OCI-LY7 (cell line): ENCODE measurements around the gene KLHL6. TPM values are rescaled to one million over a fixed set of nuclear protein-coding genes. Genes with fewer than 3 reads are reported as not detected.

Experiments used
- BruUV-seq: library from RNA; stranded (reverse); fragments of 400-500 nt; replicated peaks from 2 replicates; lab custom pipeline; 2021; lab: Mats Ljungman, UMichigan
- CTCF ChIA-PET: fragments of 300-600 bp; sonication (Branson Sonifier 250); formaldehyde crosslinking; loops from one replicate; lab custom pipeline; 2022; ENCODE audit warnings: antibody characterized with exemption; ENCODE audit not compliant: unreplicated experiment; lab: Charles Lee
- POLR2A ChIA-PET: fragments of 300-600 bp; sonication (Branson Sonifier 250); formaldehyde crosslinking; loops from one replicate; lab custom pipeline; 2022; ENCODE audit warnings: antibody characterized with exemption; lab: Charles Lee
- DNase-seq: peaks from one replicate; pipeline ENCODE4 v3.0.0-alpha.2; 2015; ENCODE audit warnings: low spot score
- H2AFZ ChIP-seq: fragments of 200-600 bp; sonication (generic), shearing (Covaris generic); 2 replicates; pipeline ENCODE4 v1.6.1; 2014; ENCODE audit warnings: mild to moderate bottlenecking, antibody characterized with exemption, low read length, moderate library complexity
- H3K27ac ChIP-seq: fragments of 200-600 bp; sonication (generic); 2 replicates; pipeline ENCODE4 v1.5.1; 2014; ENCODE audit warnings: mixed run types, low read depth, mild to moderate bottlenecking, moderate library complexity, low read length, inconsistent platforms; ENCODE audit not compliant: poor library complexity, severe bottlenecking
- H3K36me3 ChIP-seq: fragments of 200-600 bp; sonication (generic); 2 replicates; pipeline ENCODE4 v1.6.1; 2014; ENCODE audit warnings: mild to moderate bottlenecking, antibody characterized with exemption, low read length, moderate library complexity, mixed read lengths; ENCODE audit not compliant: insufficient read depth
- H3K4me1 ChIP-seq: fragments of 200-600 bp; sonication (generic); 2 replicates; pipeline ENCODE4 v1.5.1; 2014; ENCODE audit warnings: mild to moderate bottlenecking, low read length; ENCODE audit not compliant: insufficient read depth, poor library complexity, severe bottlenecking
- H3K4me2 ChIP-seq: fragments of 200-600 bp; sonication (generic); 2 replicates; pipeline ENCODE4 v1.6.1; 2014; ENCODE audit warnings: mild to moderate bottlenecking, low read length
- H3K4me3 ChIP-seq: fragments of 200-600 bp; sonication (generic); 2 replicates; pipeline ENCODE4 v1.5.1; 2014; ENCODE audit warnings: mild to moderate bottlenecking, low read depth, low read length; ENCODE audit not compliant: poor library complexity, severe bottlenecking
- H3K79me2 ChIP-seq: fragments of 200-600 bp; sonication (generic); 2 replicates; pipeline ENCODE4 v1.6.1; 2016; ENCODE audit warnings: low read depth, mild to moderate bottlenecking, low read length, moderate library complexity, mixed read lengths; ENCODE audit not compliant: insufficient read depth
- H3K9me2 ChIP-seq: fragments of 200-600 bp; sonication (generic); 2 replicates; pipeline ENCODE4 v1.6.1; 2016; ENCODE audit warnings: mild to moderate bottlenecking, low read length, mixed read lengths; ENCODE audit not compliant: insufficient read depth
- H3K9me3 ChIP-seq: fragments of 200-600 bp; sonication (generic); 2 replicates; pipeline ENCODE4 v1.6.1; 2014; ENCODE audit warnings: mild to moderate bottlenecking, mixed run types, low read length, mixed read lengths
- H4K20me1 ChIP-seq: fragments of 200-600 bp; sonication (generic); 2 replicates; pipeline ENCODE4 v1.6.1; 2014; ENCODE audit warnings: mild to moderate bottlenecking, antibody characterized with exemption, low read length, moderate library complexity, mixed read lengths; ENCODE audit not compliant: insufficient read depth
- EZH2phosphoT487 ChIP-seq: fragments of 200-600 bp; sonication (generic); IDR thresholded peaks from 2 replicates; pipeline ENCODE4 v1.6.1; 2018; ENCODE audit warnings: low read depth, borderline replicate concordance, mild to moderate bottlenecking, mixed run types, antibody characterized with exemption, low read length, moderate library complexity, mixed read lengths
- intact Hi-C: fragments of 100-400 bp; cut with micrococcal nuclease; formaldehyde crosslinking; loops from one replicate; pipeline ENCODE4 v1.10.0; 2022; ENCODE audit not compliant: unreplicated experiment
- total RNA-seq, 2 experiments: library from RNA; depleted of rRNA in 1 of 2; stranded (reverse); fragments of >200 nt in 1 of 2; shearing (Covaris generic) in 1 of 2; gene quantifications; 2 replicates each; pipeline ENCODE4 v1.2.3, GENCODE V29; 2014 to 2022
- TF ChIP-seq, protein P1 (sequence below): fragments of 200-600 bp; sonication (generic); conservative IDR thresholded peaks from 2 replicates; pipeline ENCODE4 v1.5.1; 2014; ENCODE audit warnings: mild to moderate bottlenecking, antibody characterized with exemption, low read length, moderate library complexity, mixed read lengths

KLHL6 gene
- total RNA-seq, 2 experiments from 2014 or later = 143 to 169 TPM

DNA sequence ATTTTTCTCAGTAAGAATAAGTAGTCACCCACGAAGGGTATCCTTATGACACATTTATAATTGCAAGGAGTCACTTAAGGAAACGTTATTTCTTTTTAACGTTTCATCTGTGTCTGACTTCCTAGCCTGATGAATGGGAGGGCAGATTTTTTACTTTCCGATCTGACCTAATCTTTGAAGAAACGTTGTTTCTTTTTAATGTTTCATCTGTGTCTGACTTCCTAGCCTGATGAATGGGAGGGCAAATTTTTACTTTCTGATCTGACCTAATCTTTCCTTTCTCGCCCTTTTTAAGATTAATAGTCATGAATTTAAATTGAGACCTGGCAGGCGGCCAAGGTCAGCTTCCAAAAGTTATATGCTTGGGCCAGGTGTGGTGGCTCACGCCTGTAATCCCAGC lies 3.0 kb upstream of the KLHL6 start:
- intact Hi-C loops = loop anchor here (10.0 kb wide), 1 partner anchor 326 kb away; the partner anchor contains the start of gene PARL
- POLR2A ChIA-PET = interaction anchor here (3.6 kb wide), 1 partner anchor 20 kb away, joined by 26 read pairs; no protein-coding TSS in a partner anchor

DNA sequence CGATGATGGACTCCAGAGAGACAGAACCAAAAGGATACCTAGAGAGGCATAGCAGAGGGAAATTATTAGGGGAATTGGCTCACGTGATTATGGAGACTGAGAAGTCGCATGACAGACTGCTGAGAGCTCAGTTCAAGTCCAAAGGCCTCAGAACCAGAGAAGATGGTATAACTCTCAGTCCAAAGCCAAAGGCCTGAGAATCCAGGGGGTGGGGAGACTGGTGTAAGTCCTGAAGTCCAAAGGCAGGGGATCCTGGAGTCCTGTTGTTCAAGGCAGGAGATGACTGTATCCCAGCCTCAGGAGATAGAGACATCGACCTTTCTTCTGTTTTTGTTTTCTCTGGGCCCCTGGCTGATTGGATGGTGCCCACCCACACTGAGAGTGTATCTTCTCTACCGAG lies 1.2 kb upstream of the KLHL6 start:
- POLR2A ChIA-PET = interaction anchor here (0.6 to 1.0 kb wide), 3 partner anchors 13 to 339 kb away, joined by 3 to 4 read pairs (median 3); no protein-coding TSS in a partner anchor
- peak overlapping the region; percentile 96 for H3K27ac ChIP-seq
- H3K36me3 ChIP-seq = peaks cover 32% of the 10 kb centered on the region
- intact Hi-C loops = loop anchor here (10.0 kb wide), 1 partner anchor 328 kb away; the partner anchor contains the start of gene PARL
- H3K4me3 ChIP-seq = peak overlapping the region; percentile 97
- no peak for DNase-seq
- TF ChIP-seq, protein P1, sequence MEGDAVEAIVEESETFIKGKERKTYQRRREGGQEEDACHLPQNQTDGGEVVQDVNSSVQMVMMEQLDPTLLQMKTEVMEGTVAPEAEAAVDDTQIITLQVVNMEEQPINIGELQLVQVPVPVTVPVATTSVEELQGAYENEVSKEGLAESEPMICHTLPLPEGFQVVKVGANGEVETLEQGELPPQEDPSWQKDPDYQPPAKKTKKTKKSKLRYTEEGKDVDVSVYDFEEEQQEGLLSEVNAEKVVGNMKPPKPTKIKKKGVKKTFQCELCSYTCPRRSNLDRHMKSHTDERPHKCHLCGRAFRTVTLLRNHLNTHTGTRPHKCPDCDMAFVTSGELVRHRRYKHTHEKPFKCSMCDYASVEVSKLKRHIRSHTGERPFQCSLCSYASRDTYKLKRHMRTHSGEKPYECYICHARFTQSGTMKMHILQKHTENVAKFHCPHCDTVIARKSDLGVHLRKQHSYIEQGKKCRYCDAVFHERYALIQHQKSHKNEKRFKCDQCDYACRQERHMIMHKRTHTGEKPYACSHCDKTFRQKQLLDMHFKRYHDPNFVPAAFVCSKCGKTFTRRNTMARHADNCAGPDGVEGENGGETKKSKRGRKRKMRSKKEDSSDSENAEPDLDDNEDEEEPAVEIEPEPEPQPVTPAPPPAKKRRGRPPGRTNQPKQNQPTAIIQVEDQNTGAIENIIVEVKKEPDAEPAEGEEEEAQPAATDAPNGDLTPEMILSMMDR = no peak
- TF ChIP-seq EZH2phosphoT487 = no peak
- no peaks in the 10 kb centered on the region for H3K9me2 ChIP-seq
- CTCF ChIA-PET = no interaction called here
- no TSS peak for BruUV-seq
- H4K20me1 ChIP-seq = no peaks in the 10 kb centered on the region; the same call in 1 of the 2 replicates
- peak overlapping the region; percentile 88 for H3K4me2 ChIP-seq
- H3K9me3 ChIP-seq = no peaks in the 10 kb centered on the region
- H3K79me2 ChIP-seq = peaks cover 53% of the 10 kb centered on the region
- H3K4me1 ChIP-seq = peaks cover 38% of the 10 kb centered on the region
- H2AFZ ChIP-seq = no peak overlapping the region

More for the DNA sequence above, 3.0 kb upstream of the KLHL6 start:
- no peak for TF ChIP-seq EZH2phosphoT487
- TF ChIP-seq, protein P1 = no peak
- H3K4me1 ChIP-seq = peaks cover 55% of the 10 kb centered on the region
- H3K9me3 ChIP-seq = no peaks in the 10 kb centered on the region
- H3K4me3 ChIP-seq = no peak overlapping the region
- H3K9me2 ChIP-seq = no peaks in the 10 kb centered on the region
- CTCF ChIA-PET = interaction anchor here (0.6 kb wide), 1 partner anchor 22 kb away, joined by 4 read pairs; no protein-coding TSS in a partner anchor
- H2AFZ ChIP-seq = no peak overlapping the region; the same call in 1 of the 2 replicates
- no peak overlapping the region for H3K27ac ChIP-seq
- peaks cover 17% of the 10 kb centered on the region for H3K36me3 ChIP-seq
- BruUV-seq = no TSS peak
- no peaks in the 10 kb centered on the region; the same call in 1 of the 2 replicates for H4K20me1 ChIP-seq
- peaks cover 36% of the 10 kb centered on the region for H3K79me2 ChIP-seq
- H3K4me2 ChIP-seq = no peak overlapping the region
- DNase-seq = no peak

DNA sequence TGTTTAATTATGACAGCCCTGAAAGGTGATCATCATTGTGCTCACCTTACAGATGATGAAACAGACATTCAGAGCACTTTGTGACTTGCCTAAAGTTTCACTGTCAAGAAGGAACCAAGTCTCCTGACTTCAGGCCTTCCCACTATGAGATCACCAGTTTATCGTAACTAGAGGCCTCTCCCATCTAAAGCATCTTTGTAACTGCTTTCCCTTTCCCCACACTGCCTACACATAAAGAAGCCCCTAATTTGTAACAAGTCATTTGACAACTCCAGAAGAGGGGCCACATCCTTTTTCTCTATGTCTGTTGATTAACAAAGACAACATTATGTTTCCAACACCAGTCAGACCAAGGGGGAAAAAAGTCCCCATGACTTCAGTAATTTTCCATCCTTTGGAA lies 1.1 kb downstream of the KLHL6 start:
- H3K4me3 ChIP-seq = peak overlapping the region; percentile 97
- no TSS peak for BruUV-seq
- peaks cover 6% of the 10 kb centered on the region; the same call in 1 of the 2 replicates for H4K20me1 ChIP-seq
- H3K79me2 ChIP-seq = peaks cover 77% of the 10 kb centered on the region
- no peaks in the 10 kb centered on the region for H3K9me3 ChIP-seq
- H3K4me2 ChIP-seq = peak overlapping the region; percentile 85
- H3K9me2 ChIP-seq = no peaks in the 10 kb centered on the region
- H2AFZ ChIP-seq = no peak overlapping the region
- ChIA-PET CTCF (no interaction called here), POLR2A (interaction anchor here (0.6 to 6.4 kb wide), 3 partner anchors 24 to 40 kb away, joined by 3 to 54 read pairs (median 47); no protein-coding TSS in a partner anchor)
- H3K36me3 ChIP-seq = peaks cover 55% of the 10 kb centered on the region
- intact Hi-C loops = loop anchor here (2.0 to 10.0 kb wide), 3 partner anchors 22 to 330 kb away; partner anchors contain the start of gene PARL
- TF ChIP-seq, protein P1 = no peak
- no peak for TF ChIP-seq EZH2phosphoT487
- H3K4me1 ChIP-seq = peaks cover 42% of the 10 kb centered on the region
- peak; percentile 58 for DNase-seq
- H3K27ac ChIP-seq = peak overlapping the region; percentile 96
